ENCODE data around the gene ATG9A. TPM values are rescaled to one million over a fixed set of nuclear protein-coding genes. Genes with fewer than 3 reads are reported as not detected.

Gene ATG9A, protein sequence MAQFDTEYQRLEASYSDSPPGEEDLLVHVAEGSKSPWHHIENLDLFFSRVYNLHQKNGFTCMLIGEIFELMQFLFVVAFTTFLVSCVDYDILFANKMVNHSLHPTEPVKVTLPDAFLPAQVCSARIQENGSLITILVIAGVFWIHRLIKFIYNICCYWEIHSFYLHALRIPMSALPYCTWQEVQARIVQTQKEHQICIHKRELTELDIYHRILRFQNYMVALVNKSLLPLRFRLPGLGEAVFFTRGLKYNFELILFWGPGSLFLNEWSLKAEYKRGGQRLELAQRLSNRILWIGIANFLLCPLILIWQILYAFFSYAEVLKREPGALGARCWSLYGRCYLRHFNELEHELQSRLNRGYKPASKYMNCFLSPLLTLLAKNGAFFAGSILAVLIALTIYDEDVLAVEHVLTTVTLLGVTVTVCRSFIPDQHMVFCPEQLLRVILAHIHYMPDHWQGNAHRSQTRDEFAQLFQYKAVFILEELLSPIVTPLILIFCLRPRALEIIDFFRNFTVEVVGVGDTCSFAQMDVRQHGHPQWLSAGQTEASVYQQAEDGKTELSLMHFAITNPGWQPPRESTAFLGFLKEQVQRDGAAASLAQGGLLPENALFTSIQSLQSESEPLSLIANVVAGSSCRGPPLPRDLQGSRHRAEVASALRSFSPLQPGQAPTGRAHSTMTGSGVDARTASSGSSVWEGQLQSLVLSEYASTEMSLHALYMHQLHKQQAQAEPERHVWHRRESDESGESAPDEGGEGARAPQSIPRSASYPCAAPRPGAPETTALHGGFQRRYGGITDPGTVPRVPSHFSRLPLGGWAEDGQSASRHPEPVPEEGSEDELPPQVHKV
- 66.6 and 70.7 TPM in 2 replicates for total RNA-seq

GRCh38 chr2:219229305-219230058, at the start of gene ATG9A, which contains the start of gene ANKZF1:
Gene ATG9A (minus strand): TSS chr2:219229636. CDS start chr2:219228024, 1,612 bp downstream.
Gene ANKZF1 (plus strand): TSS chr2:219229806. CDS start chr2:219230258, 452 bp downstream.

DNA sequence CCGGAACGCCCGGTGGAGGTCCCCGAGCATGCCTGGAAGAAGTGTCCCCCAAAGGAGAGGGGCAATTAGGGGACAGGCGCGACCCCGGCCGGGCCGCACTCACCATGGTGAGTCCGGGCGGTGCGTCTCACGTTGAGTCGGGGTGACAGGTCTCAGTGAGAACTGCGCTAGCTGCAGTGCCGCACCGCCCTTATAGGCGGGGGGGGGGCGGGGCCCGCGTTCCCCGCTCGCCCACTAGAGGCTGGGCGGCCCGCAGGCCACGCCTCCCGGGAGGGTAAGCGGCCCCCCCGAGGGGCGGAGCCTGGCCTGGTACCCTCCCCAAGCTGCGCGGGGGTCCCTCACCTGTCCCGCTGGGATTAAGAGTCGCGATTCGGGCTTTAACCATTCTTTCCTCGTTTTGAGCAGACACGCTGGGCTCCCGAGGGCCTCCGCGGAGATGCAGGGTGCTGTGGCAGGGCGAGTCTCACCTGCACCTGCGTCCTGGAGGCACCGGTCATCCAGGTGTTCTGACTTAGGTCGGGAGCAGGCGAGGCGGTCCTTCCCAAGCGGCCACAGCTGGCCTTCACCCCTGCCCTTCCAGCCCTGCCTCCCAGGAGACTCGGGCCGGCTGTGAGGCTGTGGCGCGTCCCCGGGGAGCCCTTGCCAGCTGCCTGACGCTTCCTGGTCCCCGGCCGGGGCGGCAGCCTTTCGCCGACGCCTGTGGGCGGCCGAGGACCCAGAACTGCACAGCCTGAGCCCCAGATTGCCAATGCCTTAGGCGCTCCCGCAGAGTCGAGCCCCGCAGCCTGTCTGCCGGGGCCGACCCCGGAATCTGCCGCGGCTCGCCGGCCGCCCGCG, 24.5 kb upstream of the ATG9A start, which contains the start of gene TUBA4A:
Gene TUBA4A (minus strand): TSS at position 166 of the 837 bp plus-strand sequence. CDS start 60 bp downstream, at position 106.

GRCh38 chr2:219252900-219253752, 23.7 kb upstream of the ATG9A start, which contains the start of gene TUBA4B:
Gene TUBA4B (plus strand): TSS chr2:219253243. CDS start chr2:219253408, 165 bp downstream.

DNA sequence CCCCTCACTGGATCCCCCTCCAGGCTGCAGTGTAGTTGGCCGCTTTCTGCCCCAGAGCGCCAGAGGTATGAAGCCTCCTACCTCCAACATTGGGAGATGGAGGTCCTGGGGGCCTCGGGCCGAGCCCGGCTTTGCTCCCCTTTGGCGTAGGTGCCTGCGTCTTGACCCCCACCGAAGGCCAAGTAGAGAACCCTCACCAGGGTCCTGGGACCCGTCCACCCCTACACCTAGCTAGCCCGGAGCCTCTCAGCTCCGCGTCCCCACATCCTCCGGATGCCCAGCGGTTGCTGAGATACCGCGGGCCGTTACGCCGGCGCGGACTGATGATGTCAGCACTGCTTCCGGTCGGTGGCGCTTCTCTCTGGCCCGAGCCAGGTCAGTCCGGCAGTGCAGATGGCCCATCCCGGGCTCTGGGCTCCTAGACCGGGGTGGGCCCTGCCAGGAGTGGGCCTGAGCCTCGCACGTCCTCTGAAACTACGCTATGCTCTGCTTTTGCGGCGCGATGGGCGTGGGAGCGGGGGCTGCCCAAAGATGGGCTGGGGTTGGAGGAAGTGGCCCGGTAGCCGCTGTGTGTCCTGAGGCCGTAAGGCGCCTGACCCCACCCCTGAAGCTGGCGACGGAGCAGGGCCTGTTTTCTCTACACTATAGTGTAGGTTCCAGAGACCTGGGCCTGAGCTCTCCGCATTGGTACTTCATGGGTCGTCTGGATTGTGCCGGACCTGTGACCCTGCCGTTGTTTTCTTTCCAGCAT, 15.9 kb upstream of the ATG9A start, which contains the start of the genes GLB1L and STK16:
Gene GLB1L (minus strand): TSS at position 297 of the 751 bp plus-strand sequence. CDS start 1,871 bp downstream, outside the sequence.
Gene STK16 (plus strand): TSS at position 332 of the 751 bp plus-strand sequence. CDS start 521 bp downstream, outside the sequence.

DNA sequence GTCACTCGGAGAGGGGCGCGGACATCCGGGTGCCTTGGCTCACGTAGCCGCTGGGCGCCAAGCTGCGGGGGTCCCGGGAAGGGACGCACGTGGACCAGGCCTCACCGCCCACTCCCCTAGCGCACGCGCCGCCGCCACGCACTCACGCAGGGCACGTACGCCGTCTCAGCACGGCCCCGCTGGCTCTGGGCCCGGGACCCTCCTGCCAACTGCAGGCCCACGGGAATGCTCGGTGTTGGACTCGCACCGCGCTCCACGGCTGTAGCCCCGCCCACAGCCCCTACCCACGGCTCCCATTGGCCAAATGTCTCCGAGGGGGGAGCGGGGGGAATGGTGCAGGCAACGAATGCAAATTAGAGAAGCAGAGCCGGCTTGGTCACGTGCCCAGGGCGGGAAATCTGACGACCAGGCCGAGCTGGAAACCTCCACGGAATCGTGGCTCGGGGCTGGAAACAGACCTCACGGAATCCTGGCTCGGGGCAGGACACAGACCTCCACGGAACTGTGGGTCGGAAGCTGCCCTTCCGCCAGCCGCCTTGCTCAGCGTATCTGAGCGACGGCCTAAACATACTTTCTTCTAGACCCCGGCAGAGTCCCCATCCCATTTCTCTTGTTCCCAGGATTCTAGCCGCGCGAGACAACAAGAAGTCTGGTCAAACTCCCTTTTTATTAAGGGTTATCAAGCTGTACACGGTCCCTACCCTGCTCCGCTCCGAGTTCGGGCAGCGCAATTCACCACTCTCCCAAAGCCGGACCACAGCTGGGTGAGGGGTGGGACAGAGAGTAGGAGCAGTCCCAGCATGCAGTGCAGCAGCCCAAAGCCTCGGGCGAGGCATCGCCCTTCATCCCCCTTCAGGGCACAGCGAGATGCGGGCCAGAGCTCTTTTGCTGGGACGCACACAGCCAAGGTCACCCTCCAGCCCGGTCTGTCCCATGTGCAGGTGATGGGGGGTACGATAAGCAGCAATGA, 10.4 kb downstream of the ATG9A start, which contains the start of gene ABCB6:
Gene ABCB6 (minus strand): TSS at position 227 of the 970 bp plus-strand sequence. CDS start 285 bp downstream, outside the sequence.

DNA sequence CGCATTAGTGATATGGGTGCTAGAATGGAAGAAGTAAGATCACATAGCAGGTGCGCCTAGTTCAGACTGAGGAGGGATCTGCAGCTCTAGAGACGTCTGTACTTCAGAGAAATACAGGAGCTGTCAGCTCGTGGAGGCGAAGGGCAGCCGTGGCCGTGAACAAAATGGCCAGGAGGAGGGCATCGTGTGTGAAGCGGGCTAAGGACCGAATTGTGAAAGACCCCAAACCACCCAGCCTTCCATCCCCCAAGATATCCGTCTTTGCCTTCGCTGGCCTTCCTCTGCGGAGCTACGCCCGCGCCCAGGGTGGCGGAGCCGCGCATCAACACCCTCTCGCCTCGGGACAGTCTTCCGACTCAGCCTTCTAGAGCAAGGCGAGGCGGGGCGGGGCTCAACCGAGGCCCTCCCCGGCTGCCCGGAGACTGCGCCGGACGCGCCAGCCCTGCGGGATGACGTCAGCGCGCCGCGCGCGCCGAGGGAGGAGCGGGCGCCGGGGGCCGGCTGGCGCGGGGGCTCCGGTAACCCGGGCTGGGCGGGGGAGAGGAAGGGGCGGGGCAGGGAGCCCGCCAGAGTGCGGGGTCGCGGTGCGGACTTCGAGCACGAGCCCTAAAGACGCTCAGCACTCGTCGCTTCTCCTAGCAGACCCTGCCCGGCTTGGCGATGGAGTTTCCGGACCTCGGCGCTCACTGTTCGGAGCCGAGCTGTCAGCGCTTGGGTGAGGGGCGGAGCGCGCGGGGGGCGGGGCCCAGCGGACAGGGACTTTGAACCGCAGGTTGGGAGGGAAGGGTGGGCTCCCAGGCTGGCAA, 22.9 kb downstream of the ATG9A start, which contains the start of gene ZFAND2B:
Gene ZFAND2B (plus strand): TSS at position 455 of the 806 bp plus-strand sequence. CDS start 206 bp downstream, at position 661.

GRCh38 chr2:219177552-219178376, 51.7 kb downstream of the ATG9A start, which contains the start of gene RETREG2:
Gene RETREG2 (plus strand): TSS chr2:219178275. CDS start chr2:219178353, 78 bp downstream.

DNA sequence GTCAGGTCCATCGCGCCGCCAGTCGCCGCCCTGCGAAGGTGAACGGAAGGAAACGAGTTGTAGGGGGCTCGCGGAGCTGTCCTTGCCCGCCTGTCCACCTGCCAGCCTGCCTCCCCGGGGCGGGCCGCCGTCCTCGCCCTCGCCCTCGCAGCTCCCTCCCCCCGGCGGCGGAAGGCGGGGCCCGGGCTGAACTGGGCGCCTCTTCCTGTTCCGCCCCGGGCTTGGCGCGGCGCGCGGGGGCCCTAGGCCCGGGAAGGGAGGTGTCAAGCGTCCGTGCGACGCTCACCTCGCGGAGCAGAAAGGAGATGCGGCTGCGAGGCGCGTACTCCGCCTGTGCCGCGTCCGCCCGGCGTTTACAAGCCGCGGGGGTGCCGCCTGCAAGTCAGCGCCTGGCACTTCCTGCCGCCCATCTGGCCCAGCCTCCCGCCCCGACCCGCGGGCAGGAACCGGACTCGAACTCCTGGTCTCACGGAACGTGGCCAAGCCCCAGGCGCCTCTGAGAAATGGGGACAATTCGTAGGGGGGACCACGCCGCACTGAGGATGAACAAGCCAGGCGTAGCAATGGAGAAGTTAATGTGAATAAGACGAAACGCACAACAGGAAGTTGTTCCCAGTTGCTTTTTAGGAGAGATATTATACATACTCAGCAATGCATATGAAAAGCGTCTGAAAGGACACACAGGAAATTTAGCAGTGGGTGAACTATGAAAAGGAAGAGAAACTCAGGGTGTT, 52.5 kb downstream of the ATG9A start, which contains the start of gene CNPPD1:
Gene CNPPD1 (minus strand): TSS at position 108 of the 734 bp plus-strand sequence. CDS start 97 bp downstream, at position 11.

DNA sequence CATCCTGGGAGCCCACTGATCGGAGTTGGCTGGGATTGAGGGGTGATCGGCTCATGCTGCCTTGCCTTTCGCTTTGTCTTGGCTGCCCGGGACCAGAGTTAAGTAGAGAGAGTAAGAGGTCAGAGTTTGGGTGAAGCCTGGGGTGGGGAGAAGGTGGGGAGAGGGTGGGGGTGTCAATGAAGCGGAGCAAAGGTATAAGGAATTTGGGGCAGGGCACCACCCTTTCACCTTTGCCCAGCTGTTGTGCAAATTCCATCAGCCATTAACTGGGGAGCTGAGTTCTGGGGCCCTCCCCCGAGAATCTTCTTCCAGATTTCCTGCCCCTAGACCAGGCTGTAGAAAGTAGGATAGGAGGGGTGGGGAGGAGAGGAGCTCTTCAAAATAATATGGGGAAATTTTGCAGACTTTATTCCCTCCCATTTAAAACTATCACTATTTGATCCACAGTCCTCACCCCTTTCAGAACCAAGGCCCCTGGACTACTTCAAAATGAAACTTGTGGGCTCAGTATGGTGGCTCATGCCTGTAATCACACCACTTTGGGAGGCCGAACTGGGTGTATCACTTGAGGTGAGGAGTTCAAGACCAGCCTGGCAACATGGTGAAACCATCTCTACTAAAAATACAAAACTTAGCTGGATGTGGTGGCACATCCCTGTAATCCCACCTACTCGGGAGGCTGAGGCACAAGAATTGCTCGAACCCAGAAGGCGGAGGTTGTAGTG, 59.3 kb downstream of the ATG9A start, which contains the start of gene SLC23A3:
Gene SLC23A3 (minus strand): TSS at position 100 of the 725 bp plus-strand sequence. CDS start 45 bp downstream, at position 55.

Other genes with a start within 250 kb of the ATG9A start
- gene FEV, start 244.5 kb downstream of the ATG9A start, total RNA-seq, result not detected in 2 replicates
- not detected in 2 replicates for gene CRYBA2, start 236.2 kb downstream of the ATG9A start, total RNA-seq
- gene CFAP65, start 188.1 kb downstream of the ATG9A start, total RNA-seq, result not detected in 2 replicates
- 0.33 TPM in 1 of 2 replicates, not detected in the other for gene IHH, start 168.7 kb downstream of the ATG9A start, total RNA-seq
- gene NHEJ1, start 68.8 kb downstream of the ATG9A start, total RNA-seq, result 19.3 and 23.3 TPM in 2 replicates
- gene SLC23A3, start 59.6 kb downstream of the ATG9A start, total RNA-seq, result 2.3 and 2.6 TPM in 2 replicates
- gene CNPPD1, start 52.7 kb downstream of the ATG9A start, total RNA-seq, result 25.2 TPM in 2 replicates
- 55.8 and 64.0 TPM in 2 replicates for gene RETREG2, start 51.4 kb downstream of the ATG9A start, total RNA-seq
- gene ZFAND2B, start 22.9 kb downstream of the ATG9A start, total RNA-seq, result 20.3 and 22.2 TPM in 2 replicates
- 15.7 and 18.9 TPM in 2 replicates for gene ABCB6, start 10.7 kb downstream of the ATG9A start, total RNA-seq
- gene ANKZF1, start 170 bp upstream of the ATG9A start, total RNA-seq, result 18.5 and 22.5 TPM in 2 replicates
- 5.7 and 6.9 TPM in 2 replicates for gene GLB1L, start 15.8 kb upstream of the ATG9A start, total RNA-seq
- 21.9 and 31.5 TPM in 2 replicates for gene STK16, start 15.8 kb upstream of the ATG9A start, total RNA-seq
- gene TUBA4B, start 23.6 kb upstream of the ATG9A start, total RNA-seq, result not detected in 2 replicates
- gene TUBA4A, start 24.3 kb upstream of the ATG9A start, total RNA-seq, result 24.8 and 25.0 TPM in 2 replicates
- gene DNAJB2, start 49.7 kb upstream of the ATG9A start, total RNA-seq, result 19.6 and 24.5 TPM in 2 replicates
- gene PTPRN, start 79.8 kb upstream of the ATG9A start, total RNA-seq, result not detected in 2 replicates
- gene RESP18, start 103.1 kb upstream of the ATG9A start, total RNA-seq, result not detected in 2 replicates
- 57.2 and 60.8 TPM in 2 replicates for gene DNPEP, start 158.3 kb upstream of the ATG9A start, total RNA-seq
- gene DES, start 188.7 kb upstream of the ATG9A start, total RNA-seq, result under 0.01 TPM in 1 of 2 replicates, not detected in the other
- gene SPEG, start 205.2 kb upstream of the ATG9A start, total RNA-seq, result under 0.01 and 1.4 TPM in 2 replicates

Data from vein endothelial cell (primary cell).